ENCODE measurements around the gene INPP5D.

DNA sequence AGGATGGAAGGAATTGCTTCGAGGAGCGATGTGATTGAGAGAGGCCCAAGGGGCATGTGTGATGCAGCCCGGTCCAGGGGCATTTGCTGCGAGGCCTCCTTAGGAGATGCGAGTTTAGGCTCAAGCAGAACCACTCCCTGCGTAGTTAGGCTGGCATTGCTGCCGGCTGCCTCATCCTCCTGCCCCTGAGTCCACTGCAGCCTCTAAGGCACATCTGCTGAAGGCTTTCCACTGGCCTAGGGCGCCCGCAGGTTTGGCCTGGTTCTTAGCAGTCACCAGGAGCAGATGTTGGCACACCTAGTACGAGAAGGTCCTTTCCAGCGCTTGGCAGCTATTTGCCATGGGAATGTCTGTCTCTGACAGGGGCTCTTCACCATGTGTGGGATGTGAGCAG, 20.7 kb downstream of the INPP5D start:
- TF ChIP-seq POLR2A (IDR thresholded peaks at IDR 0.05) (no peak), EP300 (IDR thresholded peaks at IDR 0.05) (no peak)
- TF ChIP-seq, protein P1, sequence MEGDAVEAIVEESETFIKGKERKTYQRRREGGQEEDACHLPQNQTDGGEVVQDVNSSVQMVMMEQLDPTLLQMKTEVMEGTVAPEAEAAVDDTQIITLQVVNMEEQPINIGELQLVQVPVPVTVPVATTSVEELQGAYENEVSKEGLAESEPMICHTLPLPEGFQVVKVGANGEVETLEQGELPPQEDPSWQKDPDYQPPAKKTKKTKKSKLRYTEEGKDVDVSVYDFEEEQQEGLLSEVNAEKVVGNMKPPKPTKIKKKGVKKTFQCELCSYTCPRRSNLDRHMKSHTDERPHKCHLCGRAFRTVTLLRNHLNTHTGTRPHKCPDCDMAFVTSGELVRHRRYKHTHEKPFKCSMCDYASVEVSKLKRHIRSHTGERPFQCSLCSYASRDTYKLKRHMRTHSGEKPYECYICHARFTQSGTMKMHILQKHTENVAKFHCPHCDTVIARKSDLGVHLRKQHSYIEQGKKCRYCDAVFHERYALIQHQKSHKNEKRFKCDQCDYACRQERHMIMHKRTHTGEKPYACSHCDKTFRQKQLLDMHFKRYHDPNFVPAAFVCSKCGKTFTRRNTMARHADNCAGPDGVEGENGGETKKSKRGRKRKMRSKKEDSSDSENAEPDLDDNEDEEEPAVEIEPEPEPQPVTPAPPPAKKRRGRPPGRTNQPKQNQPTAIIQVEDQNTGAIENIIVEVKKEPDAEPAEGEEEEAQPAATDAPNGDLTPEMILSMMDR (IDR thresholded peaks at IDR 0.05), result no peak
